HepG2 (cell line): ENCODE measurements around the gene DLEC1. TPM values are rescaled to one million over a fixed set of nuclear protein-coding genes. Genes with fewer than 3 reads are reported as not detected.

Experiments used
- CCDC6 ChIP-seq: sonication (generic); formaldehyde crosslinking; IDR thresholded peaks from 2 replicates; pipeline ENCODE4 v1.8.1; 2022; ENCODE audit warnings: mild to moderate bottlenecking, missing genetic modification reagents, moderate library complexity
- E2F5 ChIP-seq: sonication (generic); formaldehyde crosslinking; conservative IDR thresholded peaks from 2 replicates; pipeline ENCODE4 v1.4.0; 2020; ENCODE audit warnings: missing genetic modification reagents
- FOXA1 ChIP-seq, 2 experiments: fragments of 450-650 bp in 1 of 2; sonication (generic) in 1 of 2; formaldehyde crosslinking in 1 of 2; IDR thresholded peaks; 2 replicates each; pipeline versions ENCODE4 v1.4.0 to v1.6.1; 2016 to 2020; ENCODE audit warnings: missing genetic modification reagents in 1 of 2
- FOXA3 ChIP-seq: IDR thresholded peaks from 2 replicates; pipeline ENCODE4 v1.6.1; 2016; ENCODE audit warnings: missing genetic modification reagents, missing compliant biosample characterization
- FOXC1 ChIP-seq: sonication (generic); formaldehyde crosslinking; IDR thresholded peaks from 2 replicates; pipeline ENCODE4 v1.8.0; 2022; ENCODE audit warnings: mild to moderate bottlenecking, missing genetic modification reagents, borderline replicate concordance
- FOXO4 ChIP-seq: sonication (generic); formaldehyde crosslinking; conservative IDR thresholded peaks from 2 replicates; pipeline ENCODE4 v1.8.1; 2023; ENCODE audit warnings: missing genetic modification reagents
- HOXA3 ChIP-seq: sonication (generic); formaldehyde crosslinking; IDR thresholded peaks from 2 replicates; pipeline ENCODE4 v1.5.0; 2020; ENCODE audit warnings: missing genetic modification reagents
- MAF1 ChIP-seq: sonication (generic); formaldehyde crosslinking; IDR thresholded peaks from 2 replicates; pipeline ENCODE4 v1.5.0; 2020; ENCODE audit warnings: missing genetic modification reagents, borderline replicate concordance
- MTF1 ChIP-seq: sonication (generic); formaldehyde crosslinking; IDR thresholded peaks from 2 replicates; pipeline ENCODE4 v1.5.0; 2020; ENCODE audit warnings: missing genetic modification reagents
- NR2C2 ChIP-seq: sonication (generic); formaldehyde crosslinking; IDR thresholded peaks from 2 replicates; pipeline ENCODE4 v1.4.0; 2020; ENCODE audit warnings: missing genetic modification reagents, mild to moderate bottlenecking, moderate library complexity, borderline replicate concordance
- SMAD9 ChIP-seq: sonication (generic); formaldehyde crosslinking; IDR thresholded peaks from 2 replicates; pipeline ENCODE4 v1.5.1; 2020; ENCODE audit warnings: mild to moderate bottlenecking, missing genetic modification reagents
- SOX13 ChIP-seq, 3 experiments: fragments of 450-650 bp in 1 of 3; sonication (generic) in 1 of 3; formaldehyde crosslinking in 1 of 3; IDR thresholded peaks in 2 of 3; conservative IDR thresholded peaks in 1 of 3; 2 replicates each; pipeline versions ENCODE4 v1.5.0 to v1.6.1; 2016 to 2020; ENCODE audit warnings: antibody characterized with exemption in 1 of 3, mild to moderate bottlenecking in 1 of 3, missing compliant biosample characterization in 1 of 3, missing genetic modification reagents in 1 of 3, moderate library complexity in 1 of 3
- SRSF4 ChIP-seq: fragments of 200-400 bp; formaldehyde crosslinking; IDR thresholded peaks from one replicate; pipeline ENCODE4 v1.6.1; 2018; ENCODE audit warnings: mild to moderate bottlenecking, low read depth, low read length, moderate library complexity; ENCODE audit not compliant: poor library complexity, severe bottlenecking
- TARDBP ChIP-seq: sonication (generic); formaldehyde crosslinking; IDR thresholded peaks from 2 replicates; pipeline ENCODE4 v1.8.0; 2022; ENCODE audit warnings: mild to moderate bottlenecking, missing genetic modification reagents
- ZBTB14 ChIP-seq: sonication (generic); formaldehyde crosslinking; IDR thresholded peaks from 2 replicates; pipeline ENCODE4 v1.4.0; 2020; ENCODE audit warnings: missing genetic modification reagents
- ZFX ChIP-seq: sonication (generic); formaldehyde crosslinking; IDR thresholded peaks from 2 replicates; pipeline ENCODE4 v1.4.0; 2020; ENCODE audit warnings: mild to moderate bottlenecking, low read depth, missing genetic modification reagents, moderate library complexity
- ZNF225 ChIP-seq: sonication (generic); formaldehyde crosslinking; IDR thresholded peaks from 2 replicates; pipeline ENCODE4 v1.4.0; 2020; ENCODE audit warnings: mild to moderate bottlenecking, missing genetic modification reagents
- ZNF335 ChIP-seq: sonication (generic); formaldehyde crosslinking; IDR thresholded peaks from 2 replicates; pipeline ENCODE4 v1.4.0; 2020; ENCODE audit warnings: missing genetic modification reagents
- ZNF619 ChIP-seq: sonication (generic); formaldehyde crosslinking; IDR thresholded peaks from 2 replicates; pipeline ENCODE4 v1.4.0; 2020; ENCODE audit warnings: mild to moderate bottlenecking, missing genetic modification reagents
- ZNF678 ChIP-seq: sonication (generic); formaldehyde crosslinking; IDR thresholded peaks from 2 replicates; pipeline ENCODE4 v1.4.0; 2020; ENCODE audit warnings: mild to moderate bottlenecking, missing genetic modification reagents
- ZNF747 ChIP-seq: sonication (generic); formaldehyde crosslinking; IDR thresholded peaks from 2 replicates; pipeline ENCODE4 v1.8.1; 2023; ENCODE audit warnings: missing genetic modification reagents, mild to moderate bottlenecking, borderline replicate concordance
- ZNF776 ChIP-seq: sonication (generic); formaldehyde crosslinking; IDR thresholded peaks from 2 replicates; pipeline ENCODE4 v1.4.0; 2020; ENCODE audit warnings: mild to moderate bottlenecking, missing genetic modification reagents
- ZNF839 ChIP-seq: sonication (generic); formaldehyde crosslinking; IDR thresholded peaks from 2 replicates; pipeline ENCODE4 v1.4.0; 2020; ENCODE audit warnings: missing genetic modification reagents, mild to moderate bottlenecking, borderline replicate concordance
- ZSCAN12 ChIP-seq: sonication (generic); formaldehyde crosslinking; IDR thresholded peaks from 2 replicates; pipeline ENCODE4 v1.9.0; 2021; ENCODE audit warnings: mild to moderate bottlenecking, missing genetic modification reagents
- ZSCAN5A ChIP-seq: sonication (generic); formaldehyde crosslinking; IDR thresholded peaks from 2 replicates; pipeline ENCODE4 v1.8.0; 2022; ENCODE audit warnings: mild to moderate bottlenecking, missing genetic modification reagents, borderline replicate concordance
- polyA plus RNA-seq, 8 experiments: library from polyadenylated mRNA; depleted of rRNA in 3 of 8; stranded (reverse) in 7 of 8; unstranded in 1 of 8; fragments of >200 nt; fragmentation: Illumina TruSeq in 4 of 8; extraction: Trizol in 4 of 8; gene quantifications; 2 replicates each; pipeline versions ENCODE4 v1.2.1 to v1.2.3, GENCODE V29; 2011 to 2016; ENCODE audit warnings: low read depth in 4 of 8, missing spikeins in 1 of 8, mixed read lengths in 1 of 8; ENCODE audit not compliant: insufficient read depth in 1 of 8
- total RNA-seq, 5 experiments: library from RNA; depleted of rRNA; stranded (reverse); fragments of >200 nt; fragmentation: Illumina TruSeq; extraction: Trizol; gene quantifications; 2 replicates each; pipeline ENCODE4 v1.2.3, GENCODE V29; 2016; ENCODE audit warnings: low read depth in 1 of 5

Gene DLEC1
- total and polyA plus RNA-seq, 2 of the 13 experiments (the other 11 are each of a cell fraction or from before 2014, with no cell fraction given) = 0.09 TPM; not detected in 1

- no peak for TF ChIP-seq ZSCAN12 (CRISPR knock-in tag)
- no peak for TF ChIP-seq ZNF839
- TF ChIP-seq E2F5 = peak; percentile 77
- no peak for TF ChIP-seq ZNF225 (CRISPR knock-in tag)
- no peak; the same call in 1 of the 2 replicates for TF ChIP-seq NR2C2 (CRISPR knock-in tag)
- TF ChIP-seq FOXO4 (CRISPR knock-in tag) = 0 out of 2 replicates have a peak, but pooled peaks have one; percentile 80
- peak; percentile 78 for TF ChIP-seq CCDC6 (CRISPR knock-in tag)
- TF ChIP-seq ZSCAN5A (CRISPR knock-in tag) = no peak
- no peak for TF ChIP-seq SMAD9 (CRISPR knock-in tag)
- peak; percentile 43 for TF ChIP-seq ZFX (CRISPR knock-in tag)
- no peak for TF ChIP-seq SOX13 (IDR thresholded peaks at IDR 0.05)
- no peak for TF ChIP-seq SOX13 (CRISPR knock-in tag; conservative IDR thresholded peaks at IDR 0.05 in 1 of 2, IDR thresholded peaks at IDR 0.05 in 1 of 2)
- no peak for TF ChIP-seq SRSF4
- TF ChIP-seq FOXA3 = no peak
- no peak for TF ChIP-seq ZNF619 (CRISPR knock-in tag)
- TF ChIP-seq HOXA3 = no peak
- peak; percentile 75; the same call in 1 of the 2 replicates for TF ChIP-seq FOXC1 (CRISPR knock-in tag)
- TF ChIP-seq ZNF776 (CRISPR knock-in tag) = peak; percentile 78; the same call in 1 of the 2 replicates
- no peak for TF ChIP-seq MAF1 (CRISPR knock-in tag)
- no peak for TF ChIP-seq FOXA1 (IDR thresholded peaks at IDR 0.05)
- no peak for TF ChIP-seq FOXA1 (CRISPR knock-in tag; IDR thresholded peaks at IDR 0.05)
- TF ChIP-seq ZNF747 (CRISPR knock-in tag) = no peak
- TF ChIP-seq ZBTB14 = no peak
- TF ChIP-seq MTF1 (CRISPR knock-in tag) = no peak
- no peak for TF ChIP-seq ZNF335 (CRISPR knock-in tag)
- TF ChIP-seq TARDBP (CRISPR knock-in tag) = no peak
- 0 out of 2 replicates have a peak, but pooled peaks have one; percentile 90 for TF ChIP-seq ZNF678 (CRISPR knock-in tag)
Observed at GRCh38 chr3:38165722-38166387, 126.8 kb downstream of the DLEC1 start (continued).
